ENCODE data around the gene ASPRV1.

ASPRV1 gene

DNA sequence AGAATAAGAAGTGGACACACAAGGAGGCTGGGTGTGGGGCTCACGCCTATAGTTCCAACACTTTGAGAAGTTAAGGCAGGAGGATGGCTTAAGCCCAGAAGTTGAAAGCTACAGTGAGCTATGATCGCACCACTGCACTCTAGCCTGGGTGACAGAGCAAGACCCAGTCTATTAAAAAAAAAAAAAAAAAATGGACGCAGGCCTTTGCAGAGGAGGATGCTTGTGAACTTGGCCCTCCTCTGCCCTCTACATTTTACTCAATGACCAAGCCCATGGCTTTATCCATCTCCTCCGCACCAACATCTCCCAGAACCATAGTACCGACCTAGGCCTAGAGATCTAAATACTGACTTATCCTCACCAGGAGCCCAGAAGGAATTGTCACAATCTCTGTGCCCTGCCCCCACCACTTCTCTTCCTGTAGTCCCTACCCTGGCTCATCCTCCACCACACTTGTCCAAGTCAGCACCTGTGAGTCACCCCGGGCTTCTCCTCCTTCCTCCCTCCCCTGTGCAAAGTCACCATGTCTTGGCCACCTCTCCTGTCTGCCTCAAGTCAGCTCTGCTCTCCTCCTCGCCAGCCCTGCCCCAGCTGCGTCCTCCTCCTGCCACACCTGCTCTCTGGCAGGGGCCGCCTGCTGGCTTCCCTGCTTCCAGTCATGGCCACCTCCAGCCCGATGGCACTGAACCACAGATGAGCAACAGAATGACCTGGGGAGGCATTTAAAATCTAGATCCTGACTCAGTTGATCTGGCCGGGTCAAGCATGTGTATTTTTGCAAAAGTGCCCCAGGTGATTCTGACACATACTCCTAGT lies 35.8 kb upstream of the ASPRV1 start:
- H3K27ac Mint-ChIP-seq, result peak overlapping the region; percentile 33
- H3K36me3 Mint-ChIP-seq (ENCODE audit: low read depth), result peaks cover 19% of the 10 kb centered on the region
- H3K27me3 Mint-ChIP-seq (ENCODE audit: low read depth, poor library complexity), result no peaks in the 10 kb centered on the region

DNA sequence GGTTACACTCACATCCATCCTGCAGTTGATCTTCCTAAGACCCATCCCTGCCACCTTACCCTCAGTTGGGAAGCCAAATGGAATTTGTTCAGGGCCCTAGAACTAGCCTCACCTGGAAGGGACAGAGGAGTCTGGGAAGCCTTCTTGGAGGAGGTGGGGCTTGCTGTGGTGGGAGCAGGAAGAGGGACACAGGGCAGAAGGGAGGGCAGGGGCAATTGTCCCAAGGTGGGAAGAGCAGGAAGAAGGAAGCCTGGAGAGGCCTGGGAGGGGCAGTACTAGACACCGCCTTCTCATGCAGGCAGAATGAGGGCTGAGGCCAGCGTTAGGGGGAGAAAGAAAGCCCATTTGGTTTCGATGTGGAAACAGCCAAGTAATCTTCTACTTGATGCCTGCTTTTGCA lies 34.1 kb upstream of the ASPRV1 start:
- Mint-ChIP-seq H3K4me1 (peaks cover 31% of the 10 kb centered on the region), H3K36me3 (ENCODE audit: low read depth) (peaks cover 24% of the 10 kb centered on the region), H3K9me3 (no peaks in the 10 kb centered on the region), H3K27me3 (ENCODE audit: low read depth, poor library complexity) (no peaks in the 10 kb centered on the region), H3K4me3 (no peak overlapping the region), H3K27ac (no peak overlapping the region)
- TF ChIP-seq, protein P1, sequence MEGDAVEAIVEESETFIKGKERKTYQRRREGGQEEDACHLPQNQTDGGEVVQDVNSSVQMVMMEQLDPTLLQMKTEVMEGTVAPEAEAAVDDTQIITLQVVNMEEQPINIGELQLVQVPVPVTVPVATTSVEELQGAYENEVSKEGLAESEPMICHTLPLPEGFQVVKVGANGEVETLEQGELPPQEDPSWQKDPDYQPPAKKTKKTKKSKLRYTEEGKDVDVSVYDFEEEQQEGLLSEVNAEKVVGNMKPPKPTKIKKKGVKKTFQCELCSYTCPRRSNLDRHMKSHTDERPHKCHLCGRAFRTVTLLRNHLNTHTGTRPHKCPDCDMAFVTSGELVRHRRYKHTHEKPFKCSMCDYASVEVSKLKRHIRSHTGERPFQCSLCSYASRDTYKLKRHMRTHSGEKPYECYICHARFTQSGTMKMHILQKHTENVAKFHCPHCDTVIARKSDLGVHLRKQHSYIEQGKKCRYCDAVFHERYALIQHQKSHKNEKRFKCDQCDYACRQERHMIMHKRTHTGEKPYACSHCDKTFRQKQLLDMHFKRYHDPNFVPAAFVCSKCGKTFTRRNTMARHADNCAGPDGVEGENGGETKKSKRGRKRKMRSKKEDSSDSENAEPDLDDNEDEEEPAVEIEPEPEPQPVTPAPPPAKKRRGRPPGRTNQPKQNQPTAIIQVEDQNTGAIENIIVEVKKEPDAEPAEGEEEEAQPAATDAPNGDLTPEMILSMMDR (IDR thresholded peaks at IDR 0.05), result no peak
- no peak for DNase-seq

More for the DNA sequence above, 35.8 kb upstream of the ASPRV1 start:
- Mint-ChIP-seq H3K9me3 (no peaks in the 10 kb centered on the region), H3K4me3 (no peak overlapping the region), H3K4me1 (peaks cover 31% of the 10 kb centered on the region)
- DNase-seq, result no peak
- TF ChIP-seq, protein P1 (IDR thresholded peaks at IDR 0.05), result no peak

DNA sequence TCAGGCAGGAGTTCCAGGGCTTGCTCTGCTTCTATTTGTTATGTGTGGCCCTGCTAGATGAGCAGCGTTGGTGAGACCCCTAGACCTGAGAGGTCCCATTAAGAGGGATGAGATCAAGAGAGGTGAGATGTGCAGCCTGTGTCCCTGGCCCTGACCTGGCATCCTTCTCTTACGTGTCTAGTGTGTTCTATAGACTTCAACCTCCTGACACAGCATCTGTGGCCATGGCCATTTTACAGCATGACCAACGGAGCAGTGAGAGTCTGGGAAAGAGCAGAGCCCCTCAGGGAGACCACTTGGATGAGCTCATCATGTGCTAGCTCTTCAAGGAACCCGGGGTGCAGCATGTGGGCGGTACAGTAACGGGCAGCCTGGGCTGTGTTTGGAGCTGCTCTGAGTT lies 32.7 kb upstream of the ASPRV1 start:
- Mint-ChIP-seq H3K36me3 (ENCODE audit: low read depth) (peaks cover 24% of the 10 kb centered on the region), H3K9me3 (no peaks in the 10 kb centered on the region), H3K4me1 (peaks cover 23% of the 10 kb centered on the region), H3K27ac (no peak overlapping the region), H3K4me3 (no peak overlapping the region), H3K27me3 (ENCODE audit: low read depth, poor library complexity) (no peaks in the 10 kb centered on the region)
- TF ChIP-seq, protein P1 (IDR thresholded peaks at IDR 0.05), result no peak
- no peak for DNase-seq

DNA sequence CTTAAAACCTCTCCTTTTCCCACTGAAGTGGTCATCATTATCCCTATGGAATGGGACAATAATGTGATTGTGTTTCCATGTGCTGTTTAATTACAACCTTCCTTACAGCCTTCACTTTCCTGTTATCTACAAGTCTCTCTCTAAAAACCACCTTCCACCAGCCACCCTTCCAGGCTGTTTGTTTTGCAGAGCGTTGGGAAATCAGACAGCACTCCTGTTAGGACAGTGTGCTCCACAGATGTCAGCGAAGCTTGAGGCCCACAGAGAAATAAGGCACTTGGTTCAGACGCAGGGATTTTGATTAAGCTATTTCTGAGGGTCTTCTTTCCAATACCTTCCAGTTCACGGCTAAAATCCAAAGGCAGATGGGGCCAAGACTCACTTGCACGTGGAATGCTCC lies 32.3 kb upstream of the ASPRV1 start:
- Mint-ChIP-seq H3K36me3 (ENCODE audit: low read depth) (peaks cover 24% of the 10 kb centered on the region), H3K4me3 (no peak overlapping the region), H3K27ac (no peak overlapping the region), H3K4me1 (peaks cover 24% of the 10 kb centered on the region), H3K27me3 (ENCODE audit: low read depth, poor library complexity) (no peaks in the 10 kb centered on the region), H3K9me3 (no peaks in the 10 kb centered on the region)
- TF ChIP-seq, protein P1 (IDR thresholded peaks at IDR 0.05), result no peak
- DNase-seq, result no peak

DNA sequence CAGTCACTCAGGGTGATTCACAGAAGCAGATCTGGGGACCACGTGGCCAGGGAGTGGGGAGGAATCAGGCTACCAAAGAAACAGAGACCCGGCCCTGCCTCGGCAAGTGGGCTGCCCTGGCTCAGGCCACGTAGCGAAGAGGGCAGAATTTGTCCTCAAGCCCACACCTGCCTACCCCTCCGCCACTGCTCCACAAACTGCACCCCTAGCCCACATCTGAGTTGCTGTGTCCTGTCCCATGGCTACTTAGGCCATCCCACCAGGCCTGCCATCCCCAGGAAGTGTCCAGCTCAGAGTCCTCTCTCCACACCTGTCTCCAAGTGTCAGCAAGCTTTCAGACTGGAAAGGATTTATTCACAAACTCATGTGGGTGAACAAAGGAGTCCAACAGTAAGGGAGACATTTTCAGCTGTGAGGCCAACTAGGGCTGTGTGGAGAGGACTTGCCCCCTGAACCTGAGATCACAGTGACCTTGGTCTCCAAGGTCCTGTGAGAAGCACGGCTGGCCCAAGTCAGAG lies 31.7 kb upstream of the ASPRV1 start:
- TF ChIP-seq, protein P1 (IDR thresholded peaks at IDR 0.05), result no peak
- no peak for DNase-seq
- H3K4me1 Mint-ChIP-seq, result peaks cover 24% of the 10 kb centered on the region
- H3K4me3 Mint-ChIP-seq, result no peak overlapping the region
- no peaks in the 10 kb centered on the region for H3K9me3 Mint-ChIP-seq
- H3K27ac Mint-ChIP-seq, result no peak overlapping the region
- H3K27me3 Mint-ChIP-seq (ENCODE audit: low read depth, poor library complexity), result no peaks in the 10 kb centered on the region
- H3K36me3 Mint-ChIP-seq (ENCODE audit: low read depth), result peaks cover 24% of the 10 kb centered on the region

All from nephron progenitor cell (in vitro differentiated cells).